Vagina (tissue), 2 donors: ENCODE measurements around the gene IRF2.

Experiments used
- CTCF ChIP-seq, 3 experiments: fragments of 450-650 bp in 2 of 3; fragments of 200-600 bp in 1 of 3; sonication (generic) in 1 of 3; IDR thresholded peaks; one replicate each; pipeline ENCODE4 v1.5.1; 2017 to 2019; ENCODE audit warnings: antibody characterized with exemption in 3 of 3, mild to moderate bottlenecking in 2 of 3, moderate library complexity in 2 of 3
- POLR2AphosphoS5 ChIP-seq, 2 donors: sonication (generic); formaldehyde crosslinking; IDR thresholded peaks; one replicate each; pipeline ENCODE4 v1.9.0; 2017; ENCODE audit warnings: antibody characterized with exemption in 2 of 2, mild to moderate bottlenecking in 2 of 2, low read depth in 1 of 2; ENCODE audit not compliant: insufficient read depth in 1 of 2

GRCh38 chr4:184395451-184395917, 78.9 kb downstream of the IRF2 start:
- TF ChIP-seq CTCF (IDR thresholded peaks at IDR 0.05): no peak
- no peak for TF ChIP-seq POLR2AphosphoS5 (IDR thresholded peaks at IDR 0.05; ENCODE audit: insufficient read depth in 1 of 2, low read depth in 1 of 2)
